ENCODE measurements around the gene CRTC1.

DNA sequence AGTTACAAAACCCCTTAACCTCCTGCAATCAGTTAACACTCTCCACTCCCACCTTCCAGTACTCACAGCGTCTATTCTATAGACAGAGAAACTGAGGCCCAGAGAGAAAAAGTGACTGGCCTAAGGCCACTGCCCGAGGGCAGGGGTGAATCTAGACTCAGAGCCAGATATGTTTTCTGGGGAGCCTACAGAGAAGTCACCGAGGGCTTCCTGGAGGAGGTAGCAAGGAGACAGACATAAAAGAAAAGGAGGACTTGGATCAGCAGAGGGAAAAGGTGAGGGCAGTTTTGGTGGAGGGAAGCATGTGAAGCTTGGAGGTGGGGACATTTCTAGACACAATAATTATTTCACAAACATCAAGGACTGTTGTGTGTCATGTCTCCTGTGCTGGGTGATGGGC lies 109.2 kb downstream of the CRTC1 start:
- TF ChIP-seq, protein P1, sequence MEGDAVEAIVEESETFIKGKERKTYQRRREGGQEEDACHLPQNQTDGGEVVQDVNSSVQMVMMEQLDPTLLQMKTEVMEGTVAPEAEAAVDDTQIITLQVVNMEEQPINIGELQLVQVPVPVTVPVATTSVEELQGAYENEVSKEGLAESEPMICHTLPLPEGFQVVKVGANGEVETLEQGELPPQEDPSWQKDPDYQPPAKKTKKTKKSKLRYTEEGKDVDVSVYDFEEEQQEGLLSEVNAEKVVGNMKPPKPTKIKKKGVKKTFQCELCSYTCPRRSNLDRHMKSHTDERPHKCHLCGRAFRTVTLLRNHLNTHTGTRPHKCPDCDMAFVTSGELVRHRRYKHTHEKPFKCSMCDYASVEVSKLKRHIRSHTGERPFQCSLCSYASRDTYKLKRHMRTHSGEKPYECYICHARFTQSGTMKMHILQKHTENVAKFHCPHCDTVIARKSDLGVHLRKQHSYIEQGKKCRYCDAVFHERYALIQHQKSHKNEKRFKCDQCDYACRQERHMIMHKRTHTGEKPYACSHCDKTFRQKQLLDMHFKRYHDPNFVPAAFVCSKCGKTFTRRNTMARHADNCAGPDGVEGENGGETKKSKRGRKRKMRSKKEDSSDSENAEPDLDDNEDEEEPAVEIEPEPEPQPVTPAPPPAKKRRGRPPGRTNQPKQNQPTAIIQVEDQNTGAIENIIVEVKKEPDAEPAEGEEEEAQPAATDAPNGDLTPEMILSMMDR (conservative IDR thresholded peaks at IDR 0.05 in 1 of 2, IDR thresholded peaks at IDR 0.05 in 1 of 2; ENCODE audit: extremely low read depth in 1 of 2, insufficient read depth in 1 of 2, low read depth in 1 of 2, low read length in 2 of 2): no peak
- no peak for TF ChIP-seq EZH2 (IDR thresholded peaks at IDR 0.05; ENCODE audit: borderline replicate concordance, low read length)

Data from mammary epithelial cell (primary cell).